HEK293 (cell line): ENCODE measurements around the gene CAMK1G.

Experiments
- CTCF ChIA-PET: fragments of 350-600 bp; formaldehyde crosslinking; extraction: SDS; loops from one replicate; lab custom pipeline; 2021; ENCODE audit warnings: antibody characterized with exemption; lab: Yijun Ruan, JAX
- POLR2A ChIA-PET: fragments of 300-600 bp; formaldehyde crosslinking; extraction: SDS; loops from one replicate; lab custom pipeline; 2020; ENCODE audit warnings: antibody characterized with exemption, inconsistent platforms; lab: Yijun Ruan, JAX
- H3K27ac ChIP-seq: fragments of 200-500 bp; sonication (Bioruptor generic); 2 replicates; pipeline ENCODE4 v1.5.1; 2014; ENCODE audit warnings: low read depth, low read length, control low read depth, inconsistent platforms; ENCODE audit errors: extremely low read depth
- H3K36me3 ChIP-seq, 2 experiments: fragments of 200-500 bp in 1 of 2; sonication (Bioruptor generic) in 1 of 2; 1 replicate in 1 of 2; 2 replicates in 1 of 2; pipeline ENCODE4 v1.5.1; 2014 to 2017; ENCODE audit warnings: inconsistent platforms in 2 of 2, low read length in 2 of 2; ENCODE audit not compliant: control insufficient read depth in 2 of 2, insufficient read depth in 1 of 2
- H3K4me1 ChIP-seq: fragments of 200-500 bp; sonication (Bioruptor generic); 2 replicates; pipeline ENCODE4 v1.5.1; 2014; ENCODE audit warnings: mild to moderate bottlenecking, low read length, inconsistent platforms; ENCODE audit not compliant: control insufficient read depth, insufficient read depth
- H3K4me3 ChIP-seq: 2 replicates; pipeline ENCODE4 v1.5.1; 2011; ENCODE audit warnings: low read depth, mild to moderate bottlenecking, control low read depth, low read length, moderate library complexity
- H3K9me3 ChIP-seq: fragments of 200-500 bp; sonication (Bioruptor generic); 2 replicates; pipeline ENCODE4 v1.5.1; 2014; ENCODE audit warnings: low read depth, low read length, inconsistent platforms; ENCODE audit not compliant: control insufficient read depth, insufficient read depth
- BCL11B ChIP-seq: fragments of 450-650 bp; formaldehyde crosslinking; IDR thresholded peaks from 2 replicates; pipeline ENCODE4 v1.5.1; 2016; ENCODE audit warnings: low read depth, missing biosample characterization, missing genetic modification characterization
- GFI1B ChIP-seq: fragments of 450-650 bp; formaldehyde crosslinking; IDR thresholded peaks from 2 replicates; pipeline ENCODE4 v1.5.1; 2016; ENCODE audit warnings: missing biosample characterization, missing genetic modification characterization
- IKZF3 ChIP-seq: fragments of 450-650 bp; IDR thresholded peaks from 2 replicates; pipeline ENCODE4 v1.5.0; 2018; ENCODE audit warnings: missing biosample characterization, mild to moderate bottlenecking, missing genetic modification characterization, moderate library complexity
- PATZ1 ChIP-seq: fragments of 450-650 bp; formaldehyde crosslinking; IDR thresholded peaks from 2 replicates; pipeline ENCODE4 v1.5.1; 2016; ENCODE audit warnings: missing biosample characterization, missing genetic modification characterization
- SCRT2 ChIP-seq: fragments of 450-650 bp; formaldehyde crosslinking; IDR thresholded peaks from 2 replicates; pipeline ENCODE4 v1.5.1; 2016; ENCODE audit warnings: missing biosample characterization, missing genetic modification characterization
- ZBTB20 ChIP-seq: fragments of 450-650 bp; formaldehyde crosslinking; IDR thresholded peaks from 2 replicates; pipeline ENCODE4 v1.5.1; 2016; ENCODE audit warnings: missing biosample characterization, missing genetic modification characterization
- ZBTB48 ChIP-seq: fragments of 450-650 bp; formaldehyde crosslinking; IDR thresholded peaks from 2 replicates; pipeline ENCODE4 v1.5.1; 2016; ENCODE audit warnings: missing biosample characterization, missing genetic modification characterization
- ZFP41 ChIP-seq: fragments of 450-650 bp; formaldehyde crosslinking; IDR thresholded peaks from 2 replicates; pipeline ENCODE4 v1.5.1; 2016; ENCODE audit warnings: missing biosample characterization, missing genetic modification characterization, borderline replicate concordance
- ZNF133 ChIP-seq: fragments of 450-650 bp; formaldehyde crosslinking; IDR thresholded peaks from 2 replicates; pipeline ENCODE4 v1.5.1; 2016; ENCODE audit warnings: missing biosample characterization, missing genetic modification characterization
- ZNF248 ChIP-seq: fragments of 450-650 bp; formaldehyde crosslinking; IDR thresholded peaks from 2 replicates; pipeline ENCODE4 v1.5.1; 2017; ENCODE audit warnings: missing biosample characterization, missing genetic modification characterization
- ZNF26 ChIP-seq: fragments of 450-650 bp; formaldehyde crosslinking; IDR thresholded peaks from 2 replicates; pipeline ENCODE4 v1.5.1; 2016; ENCODE audit warnings: missing biosample characterization, missing genetic modification characterization
- ZNF366 ChIP-seq: fragments of 450-650 bp; formaldehyde crosslinking; conservative IDR thresholded peaks from 2 replicates; pipeline ENCODE4 v1.5.1; 2016; ENCODE audit warnings: missing biosample characterization, missing genetic modification characterization
- ZNF404 ChIP-seq: fragments of 450-650 bp; formaldehyde crosslinking; IDR thresholded peaks from 2 replicates; pipeline ENCODE4 v1.5.1; 2017; ENCODE audit warnings: missing biosample characterization, missing genetic modification characterization
- ZNF423 ChIP-seq: fragments of 450-650 bp; formaldehyde crosslinking; IDR thresholded peaks from 2 replicates; pipeline ENCODE4 v1.5.1; 2016; ENCODE audit warnings: missing biosample characterization, missing genetic modification characterization
- ZNF501 ChIP-seq: fragments of 450-650 bp; formaldehyde crosslinking; IDR thresholded peaks from 2 replicates; pipeline ENCODE4 v1.5.1; 2016; ENCODE audit warnings: missing biosample characterization, missing genetic modification characterization
- ZNF639 ChIP-seq: fragments of 450-650 bp; formaldehyde crosslinking; IDR thresholded peaks from 2 replicates; pipeline ENCODE4 v1.5.1; 2016; ENCODE audit warnings: missing biosample characterization, missing genetic modification characterization
- ZNF654 ChIP-seq: fragments of 450-650 bp; formaldehyde crosslinking; IDR thresholded peaks from 2 replicates; pipeline ENCODE4 v1.5.1; 2016; ENCODE audit warnings: low read depth, missing biosample characterization, missing genetic modification characterization
- ZNF664 ChIP-seq: fragments of 450-650 bp; formaldehyde crosslinking; IDR thresholded peaks from 2 replicates; pipeline ENCODE4 v1.5.1; 2016; ENCODE audit warnings: missing biosample characterization, missing genetic modification characterization
- ZNF677 ChIP-seq: fragments of 450-650 bp; IDR thresholded peaks from 2 replicates; pipeline ENCODE4 v1.5.0; 2018; ENCODE audit warnings: missing biosample characterization, mild to moderate bottlenecking, missing genetic modification characterization, moderate library complexity
- ZNF692 ChIP-seq: fragments of 450-650 bp; formaldehyde crosslinking; IDR thresholded peaks from 2 replicates; pipeline ENCODE4 v1.5.1; 2016; ENCODE audit warnings: missing biosample characterization, missing genetic modification characterization
- ZNF76 ChIP-seq: fragments of 450-650 bp; formaldehyde crosslinking; IDR thresholded peaks from 2 replicates; pipeline ENCODE4; 2016; ENCODE audit warnings: low read depth, missing biosample characterization, missing genetic modification characterization, borderline replicate concordance
- ZSCAN4 ChIP-seq: fragments of 450-650 bp; formaldehyde crosslinking; IDR thresholded peaks from 2 replicates; pipeline ENCODE4 v1.5.1; 2017; ENCODE audit warnings: missing biosample characterization, missing genetic modification characterization

Gene CAMK1G

GRCh38 chr1:209569455-209570207 is 13.9 kb upstream of the CAMK1G start (continued):
- TF ChIP-seq BCL11B (tag by site-specific recombination) (no peak), ZNF404 (tag by site-specific recombination) (no peak), ZNF664 (tag by site-specific recombination) (no peak), ZBTB48 (no peak), ZNF133 (tag by site-specific recombination) (no peak), ZNF248 (tag by site-specific recombination) (no peak), ZNF677 (tag by site-specific recombination) (no peak), GFI1B (tag by site-specific recombination) (0 out of 2 replicates have a peak, but pooled peaks have one; percentile 15), ZNF501 (tag by site-specific recombination) (no peak), ZSCAN4 (tag by site-specific recombination) (peak; percentile 52), ZNF76 (tag by site-specific recombination) (no peak)
- TF ChIP-seq, all 188 proteins: peak for 8

GRCh38 chr1:209570743-209571142 is 12.8 kb upstream of the CAMK1G start:
- Histone ChIP-seq H3K36me3 (no peaks in the 10 kb centered on the region), H3K9me3 (no peaks in the 10 kb centered on the region)

GRCh38 chr1:209576392-209577197 is 6.9 kb upstream of the CAMK1G start:
- Histone ChIP-seq H3K4me1 (no peaks in the 10 kb centered on the region), H3K27ac (no peak overlapping the region), H3K36me3 (no peaks in the 10 kb centered on the region), H3K4me3 (no peak overlapping the region), H3K9me3 (no peaks in the 10 kb centered on the region)
- POLR2A ChIA-PET = no interaction called here
- CTCF ChIA-PET = interaction anchor here (0.5 to 8.3 kb wide), 30 partner anchors 8 to 1529 kb away, joined by 3 to 75 read pairs (median 3); partner anchors contain the start of gene TRAF3IP3
- peak; percentile 50; the same call in 1 of the 2 replicates for TF ChIP-seq ZNF366 (tag by site-specific recombination)
- TF ChIP-seq ZNF501 (tag by site-specific recombination) = 0 out of 2 replicates have a peak, but pooled peaks have one; percentile 21
- TF ChIP-seq ZNF26 (tag by site-specific recombination) = no peak
- TF ChIP-seq ZNF639 (tag by site-specific recombination) = no peak
- TF ChIP-seq IKZF3 (tag by site-specific recombination) = peak; percentile 90
- TF ChIP-seq PATZ1 (tag by site-specific recombination) = peak; percentile 53; the same call in 1 of the 2 replicates
- TF ChIP-seq ZBTB20 (tag by site-specific recombination) = no peak
- peak; percentile 88 for TF ChIP-seq ZNF654 (tag by site-specific recombination)
- peak; percentile 51; the same call in 1 of the 2 replicates for TF ChIP-seq SCRT2 (tag by site-specific recombination)
- TF ChIP-seq ZNF423 (tag by site-specific recombination) = peak; percentile 46; the same call in 1 of the 2 replicates

More at GRCh38 chr1:209570743-209571142, 12.8 kb upstream of the CAMK1G start:
- TF ChIP-seq ZFP41 (tag by site-specific recombination) = no peak
- TF ChIP-seq ZNF692 (tag by site-specific recombination) = peak; percentile 50; the same call in 1 of the 2 replicates
- Histone ChIP-seq H3K4me3 (no peak overlapping the region), H3K27ac (no peak overlapping the region), H3K4me1 (no peaks in the 10 kb centered on the region)
- ChIA-PET CTCF (interaction anchor here (1.1 to 2.8 kb wide), 8 partner anchors 9 to 253 kb away, joined by 4 to 18 read pairs (median 8); no protein-coding TSS in a partner anchor), POLR2A (no interaction called here)
